SK-N-SH treated with all-trans-retinoic acid at 6 μM for 48 hours (cell line): Measurements from ENCODE around the gene B4GALNT4.

ENCODE experiments used
- PATZ1 ChIP-seq: fragments of 250-450 bp; sonication (Bioruptor Pico); IDR thresholded peaks from 2 replicates; pipeline ENCODE4 v1.8.0; 2020; ENCODE audit warnings: mild to moderate bottlenecking, moderate library complexity, borderline replicate concordance
- RARB ChIP-seq: fragments of 250-450 bp; sonication (Bioruptor Pico); IDR thresholded peaks from 2 replicates; pipeline ENCODE4 v1.8.0; 2021; ENCODE audit warnings: mild to moderate bottlenecking, moderate library complexity

GRCh38 chr11:356610-357009 is 12.7 kb upstream of the B4GALNT4 start:
- TF ChIP-seq PATZ1 (CRISPR knock-in tag) (no peak), RARB (no peak)
